ENCODE measurements around the gene MYO5B.
"Not testable (repeated sequence)": the region's sequence is repeated elsewhere in the genome, so short reads cannot be mapped to it uniquely, and the experiment has no call there.

The MYO5B gene

GRCh38 chr18:50096766-50097435 lies 98.0 kb downstream of the MYO5B start:
- peak; percentile 31 for DNase-seq

DNA sequence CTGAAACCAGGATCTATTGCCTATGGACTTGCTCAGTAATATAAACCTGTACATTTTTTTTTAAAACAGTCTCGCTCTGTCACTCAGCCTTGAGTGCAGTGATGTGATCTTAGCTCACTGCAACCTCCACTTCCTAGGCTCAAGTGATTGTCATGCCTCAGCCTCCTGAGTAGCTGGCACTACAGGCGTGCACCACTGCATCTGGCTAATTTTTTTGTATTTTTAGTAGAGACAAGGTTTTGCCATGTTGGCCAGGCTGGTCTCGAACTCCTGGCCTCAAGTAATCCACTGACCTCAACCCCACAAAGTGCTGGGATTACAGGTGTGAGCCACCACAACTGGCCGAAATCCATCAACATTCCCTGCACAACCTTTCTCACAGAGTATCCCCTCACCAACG lies 100.2 kb downstream of the MYO5B start:
- not testable (repeated sequence) for DNase-seq

GRCh38 chr18:50094221-50094773 lies 100.7 kb downstream of the MYO5B start:
- no peak for DNase-seq

GRCh38 chr18:50093366-50094064 lies 101.4 kb downstream of the MYO5B start:
- peak; percentile 52 for DNase-seq

GRCh38 chr18:50092245-50092805 lies 102.6 kb downstream of the MYO5B start:
- no peak for DNase-seq

DNA sequence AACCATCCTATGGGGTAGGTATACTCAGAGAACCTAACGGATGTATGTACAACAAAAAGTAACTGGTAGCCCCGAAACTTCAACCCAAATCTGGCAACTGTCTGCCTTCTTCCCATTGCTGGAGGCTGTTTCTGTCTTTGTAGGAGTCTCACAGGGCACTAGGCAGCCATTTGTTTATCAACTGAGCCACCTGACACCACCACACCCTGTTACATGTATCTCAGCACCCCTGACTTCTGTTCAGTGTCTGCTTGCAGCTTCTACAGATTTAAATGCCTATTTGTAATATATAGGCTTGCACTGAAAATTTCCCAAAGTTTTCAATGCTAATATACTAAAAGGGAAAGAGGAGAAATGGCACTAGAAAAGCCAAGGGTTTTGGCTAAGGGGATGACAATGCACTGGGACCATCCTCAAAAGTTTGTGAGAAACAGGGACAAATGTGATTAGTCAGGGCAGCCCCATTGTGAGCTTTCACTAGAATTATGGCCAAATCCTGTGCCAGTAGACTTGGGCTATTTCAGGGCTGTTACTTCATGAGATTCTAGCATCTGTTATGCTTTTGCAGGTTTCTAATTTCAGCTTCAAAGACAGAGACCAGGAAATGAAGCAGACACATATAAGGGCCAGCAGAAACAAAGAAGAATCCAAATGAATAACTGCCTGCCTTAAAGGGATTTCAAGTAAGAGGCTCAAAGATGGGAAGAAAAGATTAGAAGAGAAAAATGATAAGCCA lies 103.3 kb downstream of the MYO5B start:
- no peak for DNase-seq

GRCh38 chr18:50090370-50091312 lies 104.3 kb downstream of the MYO5B start:
- no peak for DNase-seq

DNA sequence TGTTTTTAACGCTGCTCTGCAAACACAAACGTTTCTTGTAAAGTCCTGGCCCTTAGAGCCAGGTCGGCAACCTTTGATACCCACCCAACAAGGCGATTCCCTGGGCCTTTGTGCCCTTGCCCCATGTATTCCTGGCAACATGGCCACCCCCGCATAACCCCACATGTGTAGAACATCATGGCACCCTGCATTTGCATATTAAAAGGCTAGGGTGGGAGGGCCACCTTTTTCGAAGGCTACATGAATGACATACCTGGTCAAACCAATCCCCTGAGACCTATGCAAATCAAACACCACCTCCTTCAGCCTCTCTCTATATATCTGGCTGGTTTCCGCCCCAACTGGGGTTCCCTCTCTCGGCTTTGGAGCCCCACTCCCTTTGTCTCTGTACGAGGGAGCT lies 105.2 kb downstream of the MYO5B start:
- DNase-seq: no peak

DNA sequence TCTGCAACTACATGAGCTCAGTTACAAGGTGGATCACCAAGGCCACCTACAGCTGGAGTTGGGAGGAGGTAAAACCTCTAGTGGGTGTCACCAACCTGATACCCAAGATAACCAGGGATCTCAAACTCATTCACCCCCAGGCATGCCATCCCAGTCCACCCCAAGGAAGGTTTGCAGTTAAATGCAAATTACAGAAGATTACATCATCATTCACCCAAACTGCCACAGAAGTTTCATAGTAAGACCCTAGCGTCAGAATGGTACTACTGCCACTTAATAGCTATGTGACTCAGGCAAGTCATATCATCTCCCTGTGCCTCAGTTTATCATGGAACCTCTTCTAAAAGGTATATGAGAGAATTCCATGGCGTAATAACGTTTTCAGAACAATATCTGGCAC lies 111.2 kb downstream of the MYO5B start:
- DNase-seq: no peak

DNA sequence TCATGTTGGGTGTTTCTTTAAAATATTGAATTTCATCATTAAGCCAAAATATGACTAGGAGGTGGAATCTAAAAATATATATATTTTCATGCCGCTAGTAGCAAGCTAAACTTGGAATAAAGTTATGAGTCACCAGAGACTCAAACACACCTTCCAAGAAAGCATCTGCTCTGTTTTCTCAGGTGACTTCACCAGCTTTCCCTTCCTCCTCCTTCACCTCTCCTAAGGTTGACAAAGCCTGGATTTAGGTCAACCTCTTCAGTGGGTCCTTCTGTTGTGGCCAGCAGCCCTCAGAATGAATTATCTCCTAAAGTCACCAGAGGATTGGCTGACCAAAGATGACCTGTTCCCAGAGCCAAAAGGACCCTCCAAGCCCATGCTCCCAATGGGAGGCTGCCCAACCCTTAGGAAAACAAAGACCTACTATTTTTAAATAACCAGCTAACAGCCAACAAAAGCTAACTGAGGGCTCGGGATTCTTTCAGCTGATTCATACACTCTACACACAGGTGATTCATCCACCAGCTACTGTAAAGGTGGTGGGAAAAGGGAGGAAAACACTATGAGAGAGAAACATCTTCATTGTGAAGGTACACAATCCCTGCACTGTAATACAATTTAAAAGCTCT lies 113.9 kb downstream of the MYO5B start:
- DNase-seq: peak; percentile 53

DNA sequence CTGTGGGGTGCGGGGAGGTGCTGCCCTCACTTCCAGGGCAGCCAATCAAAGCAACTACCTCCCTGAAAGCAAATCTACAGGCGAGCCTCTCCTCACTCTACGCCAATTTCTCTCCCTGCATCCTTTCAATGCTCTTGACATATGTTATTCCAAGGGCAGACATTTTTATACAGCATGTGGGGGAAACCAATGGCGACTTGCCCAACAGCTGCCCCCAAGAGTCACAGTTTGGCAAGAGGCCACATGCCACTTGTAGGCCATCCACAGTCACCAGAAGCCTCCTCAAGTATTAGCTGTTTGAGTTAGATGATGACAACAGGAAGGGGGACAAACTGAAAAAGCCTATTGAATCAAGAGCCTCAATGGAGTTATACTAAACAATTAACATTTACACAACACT lies 114.6 kb downstream of the MYO5B start:
- DNase-seq: peak; percentile 85

GRCh38 chr18:50079571-50080295 lies 115.2 kb downstream of the MYO5B start:
- DNase-seq: peak; percentile 92

- no peak for DNase-seq
Measured at GRCh38 chr18:50076277-50076676, 118.7 kb downstream of the MYO5B start.

DNA sequence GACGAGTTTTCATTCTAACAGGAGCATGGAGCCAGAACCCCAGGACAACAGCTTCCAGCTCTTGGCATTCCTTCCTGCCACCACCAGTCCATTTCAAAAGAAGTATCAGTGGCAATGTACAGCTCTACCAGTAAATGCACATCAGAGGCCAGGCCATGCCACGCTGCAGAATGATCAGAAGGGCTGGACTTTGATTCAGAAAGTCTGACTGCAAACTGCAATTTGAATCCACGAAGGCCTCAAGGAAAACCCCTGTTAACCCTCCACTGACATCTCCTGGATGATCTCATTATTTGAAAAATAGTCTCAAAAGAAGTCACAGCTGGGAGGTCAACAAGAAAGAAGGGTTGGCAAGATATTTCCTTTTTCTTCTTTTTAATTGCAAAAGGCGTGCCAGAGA lies 119.2 kb downstream of the MYO5B start:
- no peak for DNase-seq

DNA sequence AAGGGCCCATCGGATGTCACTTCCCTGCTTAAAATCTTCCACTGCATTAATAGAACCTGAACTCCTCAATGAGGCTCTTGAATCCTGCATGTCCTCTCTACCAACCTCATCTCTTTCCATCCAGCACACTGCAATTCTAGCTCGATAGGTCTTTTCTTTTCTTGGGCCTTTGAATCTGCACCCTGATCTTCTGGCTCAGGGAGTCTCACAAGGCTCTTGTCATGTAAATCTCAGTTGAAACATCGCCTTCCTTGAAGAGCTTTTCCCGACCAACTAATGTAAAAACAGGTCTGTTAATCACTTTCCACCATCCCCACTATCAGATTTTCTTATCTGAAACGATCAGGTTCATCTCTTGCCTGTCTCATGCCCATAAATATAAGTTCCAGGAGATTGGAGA lies 120.5 kb downstream of the MYO5B start:
- DNase-seq: no peak

GRCh38 chr18:50073319-50073718 lies 121.6 kb downstream of the MYO5B start:
- no peak for DNase-seq

DNA sequence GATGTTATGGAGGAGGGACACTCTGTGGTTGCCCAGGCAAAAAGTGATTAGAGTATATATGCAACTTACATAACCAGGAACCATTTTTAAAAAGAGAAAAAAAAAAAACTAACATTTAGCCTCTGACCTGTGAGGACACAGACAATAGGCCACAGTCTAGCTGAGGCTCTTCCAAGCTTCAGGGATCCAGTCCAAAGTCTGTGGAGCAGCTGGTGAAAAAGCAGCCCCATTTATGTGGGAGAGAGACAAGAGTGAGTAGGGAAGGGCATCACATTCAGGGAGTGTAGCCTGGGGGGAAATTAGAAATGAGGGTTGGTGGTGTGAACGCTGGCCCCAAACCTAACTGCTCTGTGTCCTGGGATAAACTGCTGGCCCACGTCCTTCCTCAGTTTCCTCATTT lies 122.8 kb downstream of the MYO5B start:
- DNase-seq: no peak

DNA sequence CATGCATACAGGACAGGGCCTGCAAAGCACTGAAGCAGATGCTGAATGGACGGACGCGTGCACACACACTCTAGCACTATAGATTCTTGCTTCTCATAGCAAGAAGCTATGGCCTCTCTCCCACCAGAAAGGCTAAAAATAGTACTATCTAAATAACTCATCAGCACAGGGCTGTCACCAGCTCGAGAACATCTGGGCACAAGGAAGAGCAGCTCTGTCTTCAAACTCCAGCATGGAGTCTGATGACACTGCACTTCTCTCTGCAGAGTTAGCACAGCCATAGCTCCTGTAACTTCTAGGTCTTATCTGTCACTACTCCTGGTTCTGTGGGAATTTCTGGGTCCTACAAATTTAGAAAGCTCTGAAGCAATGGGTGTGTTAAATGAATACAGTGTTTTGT lies 123.5 kb downstream of the MYO5B start:
- DNase-seq: no peak

- no peak for DNase-seq
Measured at GRCh38 chr18:50069422-50069821, 125.5 kb downstream of the MYO5B start.

GRCh38 chr18:50065527-50065926 lies 129.4 kb downstream of the MYO5B start:
- no peak for DNase-seq

DNA sequence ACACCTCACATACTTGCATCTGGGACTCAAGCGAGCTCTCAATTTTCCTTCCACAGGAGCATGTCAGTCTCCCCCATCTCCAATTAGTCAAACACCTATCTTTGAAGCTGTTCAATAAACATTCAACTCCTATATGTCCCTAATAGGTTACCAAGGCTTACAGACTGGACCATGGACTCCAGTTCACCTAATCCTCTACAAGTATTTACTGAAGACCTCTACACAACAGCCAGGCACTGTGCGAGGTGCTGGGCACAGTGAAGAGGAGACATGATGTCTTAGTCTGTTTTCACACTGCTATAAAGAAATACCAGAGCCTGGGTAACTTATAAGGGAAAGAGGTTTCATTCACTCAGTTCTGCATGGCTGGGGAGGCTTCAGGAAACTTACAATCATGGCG lies 129.9 kb downstream of the MYO5B start:
- no peak for DNase-seq

All from NCI-H2029 treated with DMSO at 0.1 percent for 48 hours (cell line).